HG03025 (cell line): ENCODE data around the gene GMIP.

ENCODE experiments used
- ATAC-seq: cut with Tn5 transposase; IDR thresholded peaks from one replicate; pipeline ENCODE4 v1.9.1; 2021; ENCODE audit warnings: mild to moderate bottlenecking, moderate library complexity; ENCODE audit not compliant: unreplicated experiment, low FRiP score

GMIP gene

DNA sequence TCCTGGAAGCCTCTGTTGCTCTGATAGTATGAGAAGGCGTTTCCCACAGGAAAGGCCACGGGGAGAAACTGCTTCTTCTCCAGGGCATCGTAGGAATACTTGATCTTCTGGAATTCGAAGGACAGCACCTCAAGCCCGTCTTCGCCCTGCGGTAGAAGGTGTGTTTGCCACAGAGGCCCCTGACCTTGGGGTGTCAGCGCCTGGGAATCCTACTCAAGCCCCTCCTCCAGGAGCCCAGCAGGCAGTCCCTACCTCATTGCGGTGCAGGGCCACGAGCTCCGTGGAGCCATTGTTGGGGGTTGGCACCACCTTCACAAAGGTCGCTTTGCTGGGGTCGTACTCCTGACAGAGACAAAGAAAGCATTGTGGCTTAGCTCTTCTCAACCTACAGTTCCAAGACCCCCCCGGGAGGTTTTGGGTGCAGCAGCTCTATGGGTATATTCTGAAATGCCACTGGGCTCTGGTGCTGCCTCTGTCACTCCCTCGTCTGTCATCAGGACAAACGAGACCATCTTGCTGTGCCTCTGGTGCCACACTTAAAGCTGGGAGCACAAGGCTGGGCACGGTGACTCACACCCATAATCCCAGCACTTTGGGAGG lies 16.3 kb upstream of the GMIP start:
- ATAC-seq, result no peak

GRCh38 chr19:19657397-19657783 lies 13.9 kb upstream of the GMIP start:
- ATAC-seq, result no peak

DNA sequence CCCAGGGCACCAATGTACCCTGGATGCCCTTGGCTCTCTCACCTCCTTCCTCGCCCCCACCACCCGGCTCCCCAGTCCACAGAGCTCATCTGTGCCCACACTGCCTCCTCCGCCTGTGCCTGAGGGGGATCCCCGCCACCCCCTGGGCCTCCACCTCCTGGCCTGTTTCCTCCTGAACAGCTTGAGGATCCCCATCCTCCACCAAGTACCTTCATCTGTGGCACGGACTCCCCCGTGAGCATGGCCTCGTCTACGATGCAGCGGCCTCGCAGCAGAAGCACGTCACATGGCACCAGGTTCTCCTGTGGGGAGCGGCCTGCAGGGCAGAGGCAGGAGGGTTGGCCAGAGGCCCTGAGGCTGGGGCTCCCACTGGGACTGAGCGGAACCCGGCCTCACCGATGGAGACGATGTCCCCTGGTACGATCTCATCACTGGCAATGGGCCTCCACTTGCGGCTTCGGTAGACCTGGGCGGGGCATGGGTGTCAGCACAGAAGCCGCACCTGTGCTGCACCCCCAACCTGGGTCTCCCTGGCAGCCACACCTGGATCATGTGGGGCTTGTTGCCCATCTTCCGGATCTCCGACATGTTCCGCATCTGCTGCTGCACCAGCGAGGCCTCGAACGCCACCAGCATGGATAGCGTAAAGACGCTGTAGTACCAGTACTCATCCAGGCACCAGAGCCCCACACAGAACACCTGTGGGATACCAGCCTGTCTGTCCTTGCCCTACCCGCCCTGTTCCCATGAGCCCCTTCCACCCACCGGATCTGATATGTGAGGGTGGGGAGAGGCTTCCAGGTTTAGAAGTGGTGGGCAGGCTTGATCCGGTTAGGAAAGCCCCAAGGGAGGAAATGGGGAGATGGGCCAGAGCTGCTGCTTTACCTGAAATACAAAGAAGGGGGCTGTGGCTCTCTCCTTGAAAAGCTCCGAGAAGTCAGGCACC lies 13.3 kb upstream of the GMIP start:
- ATAC-seq, result no peak

- ATAC-seq, result no peak
These were observed 12.3 kb upstream of the GMIP start for GRCh38 chr19:19655641-19656343.

GRCh38 chr19:19655051-19655594 lies 11.7 kb upstream of the GMIP start:
- no peak for ATAC-seq

GRCh38 chr19:19654441-19654840 lies 11.0 kb upstream of the GMIP start:
- ATAC-seq, result no peak

- ATAC-seq, result no peak
These were observed 10.2 kb upstream of the GMIP start for GRCh38 chr19:19653597-19654147.

DNA sequence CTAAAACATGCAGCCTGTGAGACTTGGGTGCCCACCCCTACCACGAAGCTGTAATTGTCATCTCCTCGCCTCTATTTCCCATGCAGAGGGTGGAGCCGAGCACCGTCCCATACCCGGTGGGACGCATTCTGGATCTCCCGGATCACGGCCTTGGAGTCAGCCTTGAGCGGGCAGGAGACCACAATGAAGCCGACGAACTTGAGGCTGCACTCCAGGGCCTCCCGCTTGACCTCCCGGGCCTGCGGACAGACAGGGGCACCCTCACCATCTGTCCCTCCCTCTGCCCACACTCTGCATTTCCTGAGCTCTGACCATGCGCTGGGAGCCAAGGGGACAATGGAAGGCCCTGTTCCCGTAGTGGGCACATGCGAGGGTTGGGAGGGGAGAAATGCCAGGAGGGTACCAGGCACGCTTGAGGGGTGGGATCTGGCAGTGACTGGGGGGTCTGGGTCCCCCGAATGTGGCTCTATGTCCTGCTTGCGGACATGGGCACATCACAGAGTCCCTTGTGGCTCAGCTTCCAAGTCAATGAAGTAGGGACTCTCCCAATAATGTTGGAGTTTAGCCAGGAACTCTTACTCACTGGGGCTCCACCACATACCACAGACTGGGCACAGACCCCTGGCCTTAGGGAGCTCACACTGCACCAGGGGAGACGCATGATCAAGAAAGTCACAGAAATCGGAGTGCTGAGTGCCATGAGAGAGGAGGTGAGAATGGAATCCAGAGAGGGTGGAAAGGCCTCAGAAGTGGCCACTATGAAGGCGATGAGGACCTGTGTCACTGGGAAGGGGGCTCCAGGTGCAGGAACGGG lies 9.2 kb upstream of the GMIP start:
- no peak for ATAC-seq

DNA sequence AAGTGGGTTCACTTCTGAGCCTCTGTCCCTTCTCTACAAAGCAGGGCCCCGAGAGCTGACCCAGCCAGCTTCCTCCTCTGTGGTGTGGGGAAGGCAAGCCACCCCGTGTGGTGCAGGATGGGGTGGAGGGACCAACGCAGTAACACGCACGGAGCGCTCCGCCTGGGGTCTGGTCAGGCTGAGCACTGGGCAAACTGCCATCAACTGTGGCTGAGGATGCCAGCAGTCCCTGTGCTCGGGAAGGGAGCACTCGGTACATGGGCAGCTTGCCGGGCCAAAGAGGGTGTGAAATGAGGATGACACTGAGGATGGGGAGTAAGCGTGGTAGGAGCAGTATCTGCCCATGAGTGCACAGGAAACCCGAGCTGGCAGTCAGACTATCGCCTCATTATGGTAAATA lies 7.6 kb upstream of the GMIP start:
- ATAC-seq, result no peak

DNA sequence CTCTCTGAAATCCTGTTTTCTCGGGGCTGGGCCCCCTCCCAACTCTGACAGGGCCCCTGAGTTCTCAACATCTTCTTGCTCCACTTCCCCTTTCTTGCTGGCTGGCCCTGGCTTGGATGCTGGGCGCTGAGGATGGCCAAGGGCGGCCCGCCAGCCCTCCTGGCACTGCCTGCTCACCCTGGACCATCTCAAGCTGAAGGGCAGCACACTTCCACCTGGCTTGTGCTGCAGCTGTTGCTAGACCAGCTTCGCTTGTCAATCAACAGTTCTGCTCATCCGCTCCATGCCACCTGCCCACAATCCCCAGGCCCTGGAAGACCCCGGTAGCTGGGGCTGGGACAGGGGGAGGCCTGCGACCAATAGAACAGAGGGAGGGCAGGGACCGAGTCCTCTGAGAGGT lies 6.9 kb upstream of the GMIP start:
- no peak for ATAC-seq

- ATAC-seq, result no peak
These were observed 6.1 kb upstream of the GMIP start for GRCh38 chr19:19649580-19649995.

GRCh38 chr19:19649155-19649554 lies 5.7 kb upstream of the GMIP start:
- ATAC-seq, result no peak

DNA sequence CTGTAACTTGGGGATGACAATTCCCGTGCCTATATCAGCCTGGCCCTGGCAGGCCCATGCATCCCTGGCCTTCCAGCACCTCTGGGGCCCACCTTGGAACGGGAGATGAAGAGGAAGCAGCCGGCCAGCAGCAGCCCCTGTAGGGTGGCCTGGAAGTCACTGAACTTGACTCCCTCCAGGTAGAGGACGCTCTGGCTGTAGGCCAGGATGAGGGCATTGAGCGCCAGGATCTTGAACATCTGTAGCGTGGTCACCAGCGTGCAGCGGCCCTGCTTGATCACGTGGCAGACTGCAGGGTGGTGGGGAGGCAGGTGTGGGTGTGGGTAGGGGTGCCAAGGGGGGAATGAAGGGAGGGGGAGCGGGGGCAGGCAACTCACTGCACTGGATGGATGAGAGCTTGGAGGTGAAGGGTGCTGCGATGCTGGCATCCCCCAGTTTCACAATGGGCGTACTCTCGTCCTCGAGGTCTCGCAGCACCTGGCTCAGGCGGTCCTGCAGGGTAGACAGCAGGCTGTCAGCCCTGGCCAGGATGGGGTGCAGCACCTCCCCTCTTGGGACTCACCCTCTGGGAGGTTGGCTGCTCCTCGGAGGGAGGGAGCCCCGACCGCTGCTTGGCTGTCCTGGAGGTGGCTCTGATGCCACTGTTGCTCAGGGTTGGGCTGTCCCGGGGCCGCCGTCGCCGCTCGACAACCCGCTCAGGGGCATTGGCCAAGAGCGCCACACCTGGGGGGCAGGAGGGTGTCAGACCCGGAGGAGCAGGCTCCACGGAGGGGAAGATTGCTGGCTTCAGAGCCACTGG lies 3.8 kb upstream of the GMIP start:
- ATAC-seq, result no peak

DNA sequence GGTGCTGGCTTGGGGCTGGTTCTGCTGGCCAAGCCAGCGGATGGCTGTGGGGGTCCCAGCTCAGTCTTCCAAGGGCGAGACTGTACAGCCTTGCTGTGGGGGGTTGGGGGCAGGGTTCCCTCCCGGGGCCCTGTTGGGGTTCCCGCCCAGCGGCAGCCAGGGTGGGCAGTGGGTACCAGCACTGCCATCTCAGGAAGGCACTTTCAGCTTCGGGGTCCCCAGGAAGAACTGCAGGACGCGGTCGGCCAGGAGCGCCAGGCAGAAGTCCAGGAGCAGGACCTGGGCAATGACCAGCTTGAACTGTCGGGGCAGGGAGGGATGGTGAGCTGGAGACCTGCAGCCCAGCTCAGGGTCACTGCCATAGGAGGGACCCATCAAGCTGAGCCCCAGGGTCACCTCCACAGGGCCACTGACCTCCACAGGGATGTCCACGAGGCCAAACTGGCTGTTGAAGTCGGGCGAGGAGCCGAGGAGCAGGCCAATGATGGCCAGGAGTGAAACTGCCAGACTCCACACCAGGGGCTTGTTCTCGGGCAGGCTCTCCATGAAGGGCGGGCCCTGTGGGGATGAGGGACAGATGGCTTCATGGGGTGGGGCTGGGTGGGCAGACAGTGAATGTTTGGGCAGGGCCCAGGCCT lies 1.9 kb upstream of the GMIP start:
- no peak for ATAC-seq

GRCh38 chr19:19644054-19644388 lies 564 bp upstream of the GMIP start:
- no peak for ATAC-seq

DNA sequence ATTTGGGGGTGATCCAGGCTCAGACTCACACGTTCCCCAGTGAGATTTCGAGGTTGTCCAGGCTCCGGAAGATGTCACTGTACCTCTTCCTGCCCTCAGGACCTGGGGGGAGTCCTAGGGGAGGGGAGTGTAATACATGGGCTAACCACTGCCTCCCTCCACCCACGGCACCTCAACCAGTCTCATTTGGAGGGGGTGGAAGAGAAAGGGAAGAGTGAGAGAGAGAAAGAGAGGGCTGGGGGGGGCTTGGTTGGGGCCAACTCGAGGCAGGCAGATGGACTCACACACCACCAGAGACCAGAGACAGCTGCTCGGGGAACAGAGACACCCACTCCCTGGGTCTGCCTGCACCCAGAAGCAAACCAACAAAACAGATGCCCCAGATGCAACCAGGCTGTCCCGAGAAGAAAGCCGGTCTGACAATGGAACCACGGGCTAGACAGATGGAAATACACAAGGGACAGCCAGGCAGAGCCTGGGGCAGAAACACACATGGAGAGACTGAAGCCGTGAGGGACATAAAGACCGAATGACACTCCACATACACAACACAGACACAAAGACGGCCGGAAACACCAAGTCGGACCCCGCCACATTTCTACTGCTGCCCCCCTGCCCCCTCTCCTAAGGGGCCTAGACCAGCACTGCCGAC lies 825 bp downstream of the GMIP start:
- ATAC-seq, result no peak

DNA sequence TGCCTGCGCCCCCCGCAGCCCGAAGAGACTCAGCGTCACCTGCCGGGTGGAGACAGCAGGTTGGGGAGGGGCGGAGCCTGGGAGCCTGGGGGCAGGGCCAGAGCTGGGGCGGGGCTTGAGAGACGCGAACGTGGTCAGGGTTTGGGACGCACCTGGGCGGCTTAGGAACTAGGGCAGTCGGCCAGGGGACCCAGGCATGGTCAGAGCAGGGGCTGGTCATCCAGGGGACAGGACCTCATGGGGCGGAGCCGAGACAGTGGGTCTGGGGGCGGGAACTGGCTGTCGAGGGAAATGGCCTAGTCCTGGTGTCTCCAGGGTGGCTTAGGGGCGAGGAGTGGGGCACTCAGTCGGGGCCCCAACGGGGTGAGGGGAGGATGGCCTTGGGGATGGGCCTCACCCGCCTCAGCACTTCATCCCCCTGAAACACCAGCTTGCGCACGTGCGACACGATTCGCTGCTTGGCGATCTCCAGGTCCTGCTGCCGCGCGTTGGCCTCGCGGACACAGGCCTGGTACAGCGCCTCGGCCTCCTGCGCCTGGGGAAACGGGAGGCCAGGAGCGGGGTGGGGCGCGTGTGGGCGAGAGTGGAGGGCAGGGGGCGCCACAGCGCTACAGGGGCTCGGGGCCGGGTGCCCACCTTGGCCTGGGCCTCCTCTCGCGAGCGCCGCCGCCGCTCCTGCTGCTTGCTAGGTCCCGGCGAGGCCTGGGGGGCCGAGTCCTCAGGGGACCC lies 5.8 kb downstream of the GMIP start:
- ATAC-seq, result no peak

DNA sequence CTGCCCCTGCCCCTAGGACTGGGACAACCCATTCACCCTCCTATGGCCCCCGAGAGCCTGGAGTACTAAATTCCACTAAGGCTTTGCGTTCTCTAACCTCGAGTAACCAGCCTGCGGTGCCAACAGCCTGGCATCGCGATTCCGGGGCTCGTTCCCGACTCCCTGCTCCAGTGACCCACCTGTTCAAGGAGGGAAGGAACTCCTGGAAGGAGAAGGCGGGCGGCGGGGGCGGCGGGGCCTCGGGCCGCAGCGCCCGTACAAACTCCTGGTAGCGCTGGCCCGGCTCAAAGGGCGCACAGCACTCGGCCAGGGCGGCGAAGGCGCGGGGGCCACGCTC lies 6.3 kb downstream of the GMIP start:
- no peak for ATAC-seq
